Measurements from ENCODE around the gene ESR1. TPM values are rescaled to one million over a fixed set of nuclear protein-coding genes. Genes with fewer than 3 reads are reported as not detected.
"Not testable (repeated sequence)": the region's sequence is repeated elsewhere in the genome, so short reads cannot be mapped to it uniquely, and the experiment has no call there.

ESR1 gene
- total RNA-seq, 2 experiments from 2014 or later, result 0.94 to 1.7 TPM

DNA sequence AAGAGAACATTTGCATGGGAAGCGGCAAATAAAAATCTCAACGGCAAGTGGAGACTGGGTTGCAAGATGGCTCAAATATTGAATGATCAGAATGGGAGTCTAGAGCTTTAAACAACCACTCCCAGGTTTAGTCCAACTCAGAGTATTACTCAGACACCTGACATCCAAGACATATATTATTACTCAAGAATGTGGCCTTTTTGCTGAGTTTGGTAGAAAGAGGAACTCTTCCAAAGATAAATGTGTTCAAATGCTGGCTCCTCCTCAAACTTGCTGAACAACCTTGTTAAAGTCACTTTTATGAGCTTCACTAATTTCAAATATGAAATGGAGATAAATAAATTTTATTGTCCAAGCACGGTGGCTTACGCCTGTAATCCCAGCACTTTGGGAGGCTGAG lies 77.8 kb downstream of the ESR1 start:
- DNase-seq, result no peak
- Mint-ChIP-seq H3K4me3 (no peak overlapping the region), H3K27ac (no peak overlapping the region), H3K27me3 (no peaks in the 10 kb centered on the region), H3K36me3 (no peaks in the 10 kb centered on the region), H3K4me1 (no peaks in the 10 kb centered on the region), H3K9me3 (no peaks in the 10 kb centered on the region)
- ATAC-seq (ENCODE audit: low read depth), result no peak
- POLR2A ChIA-PET, result no interaction called here

DNA sequence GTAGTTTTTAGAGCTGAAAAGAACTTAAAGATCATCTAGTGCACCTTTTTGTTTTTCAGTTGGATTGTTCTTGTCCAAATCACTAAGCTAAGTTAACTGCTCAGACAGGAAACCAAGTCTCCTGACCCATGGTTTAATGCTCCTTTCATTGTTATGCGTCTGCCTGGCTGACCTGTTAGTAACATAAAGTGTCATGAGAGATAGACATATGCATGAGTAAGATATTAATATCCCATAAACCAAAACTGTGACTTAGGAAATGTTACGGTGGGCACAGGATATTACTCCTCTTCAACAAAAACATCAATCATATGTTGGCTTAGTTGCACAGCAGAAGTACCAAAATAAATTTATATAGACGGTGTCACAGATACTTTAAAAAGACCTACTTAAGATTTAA lies 84.0 kb downstream of the ESR1 start:
- no peak overlapping the region for H3K27ac Mint-ChIP-seq
- no peak overlapping the region for H3K4me3 Mint-ChIP-seq
- peaks cover 2% of the 10 kb centered on the region for H3K9me3 Mint-ChIP-seq
- peaks cover 5% of the 10 kb centered on the region for H3K27me3 Mint-ChIP-seq
- ATAC-seq (ENCODE audit: low read depth) (no peak), DNase-seq (no peak)
- H3K36me3 Mint-ChIP-seq, result no peaks in the 10 kb centered on the region
- POLR2A ChIA-PET, result no interaction called here
- H3K4me1 Mint-ChIP-seq, result no peaks in the 10 kb centered on the region

DNA sequence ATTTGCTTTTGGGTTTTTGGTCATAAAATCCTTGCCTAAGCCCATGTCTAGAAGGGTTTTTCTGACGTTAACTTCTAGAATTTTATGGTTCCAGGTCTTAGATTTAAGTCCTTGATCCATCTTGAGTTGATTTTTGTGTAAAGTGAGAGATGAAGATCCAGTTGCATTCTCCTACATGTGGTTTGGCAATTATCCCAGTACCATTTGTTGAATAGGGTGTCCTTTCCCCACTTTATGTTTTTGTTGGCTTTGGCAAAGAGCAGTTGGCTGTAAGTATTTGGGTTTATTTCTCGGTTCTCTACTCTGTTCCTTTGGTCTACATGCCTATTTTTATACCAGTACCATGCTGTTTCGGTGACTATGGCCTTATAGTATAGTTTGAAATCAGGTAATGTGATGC lies 86.9 kb downstream of the ESR1 start:
- ATAC-seq (ENCODE audit: low read depth); POLR2A ChIA-PET; DNase-seq; H3K4me3 Mint-ChIP-seq; H3K27me3 Mint-ChIP-seq; H3K9me3 Mint-ChIP-seq; H3K4me1 Mint-ChIP-seq; H3K36me3 Mint-ChIP-seq; H3K27ac Mint-ChIP-seq: not testable (repeated sequence)

DNA sequence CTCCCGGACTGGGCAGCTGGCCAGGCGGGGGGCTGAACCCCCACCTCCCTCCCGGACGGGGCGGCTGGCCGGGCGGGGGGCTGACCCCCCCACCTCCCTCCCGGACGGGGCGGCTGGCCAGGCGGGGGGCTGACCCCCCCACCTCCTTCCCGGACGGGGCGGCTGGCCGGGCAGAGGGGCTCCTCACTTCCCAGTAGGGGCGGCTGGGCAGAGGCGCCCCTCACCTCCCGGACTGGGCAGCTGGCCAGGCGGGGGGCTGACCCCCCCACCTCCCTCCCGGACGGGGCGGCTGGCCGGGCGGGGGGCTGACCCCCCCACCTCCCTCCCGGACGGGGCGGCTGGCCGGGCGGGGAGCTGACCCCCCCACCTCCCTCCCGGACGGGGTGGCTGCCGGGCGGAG lies 91.7 kb downstream of the ESR1 start:
- H3K36me3 Mint-ChIP-seq; POLR2A ChIA-PET; DNase-seq; H3K4me1 Mint-ChIP-seq; H3K4me3 Mint-ChIP-seq; H3K9me3 Mint-ChIP-seq; H3K27me3 Mint-ChIP-seq; H3K27ac Mint-ChIP-seq; ATAC-seq (ENCODE audit: low read depth): not testable (repeated sequence)

DNA sequence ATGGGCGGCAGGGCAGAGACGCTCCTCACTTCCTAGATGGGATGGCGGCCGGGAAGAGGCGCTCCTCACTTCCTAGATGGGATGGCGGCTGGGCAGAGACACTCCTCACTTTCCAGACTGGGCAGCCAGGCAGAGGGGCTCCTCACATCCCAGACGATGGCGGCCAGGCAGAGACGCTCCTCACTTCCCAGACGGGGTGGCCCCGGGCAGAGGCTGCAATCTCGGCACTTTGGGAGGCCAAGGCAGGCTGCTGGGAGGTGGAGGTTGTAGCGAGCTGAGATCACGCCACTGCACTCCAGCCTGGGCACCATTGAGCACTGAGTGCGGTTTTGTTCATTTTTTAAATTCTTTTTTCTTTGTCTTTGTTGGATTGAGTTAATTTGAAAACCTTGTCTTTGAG lies 92.3 kb downstream of the ESR1 start:
- H3K27ac Mint-ChIP-seq; H3K4me3 Mint-ChIP-seq; DNase-seq; H3K36me3 Mint-ChIP-seq; H3K27me3 Mint-ChIP-seq; POLR2A ChIA-PET; ATAC-seq (ENCODE audit: low read depth); H3K9me3 Mint-ChIP-seq; H3K4me1 Mint-ChIP-seq: not testable (repeated sequence)

DNA sequence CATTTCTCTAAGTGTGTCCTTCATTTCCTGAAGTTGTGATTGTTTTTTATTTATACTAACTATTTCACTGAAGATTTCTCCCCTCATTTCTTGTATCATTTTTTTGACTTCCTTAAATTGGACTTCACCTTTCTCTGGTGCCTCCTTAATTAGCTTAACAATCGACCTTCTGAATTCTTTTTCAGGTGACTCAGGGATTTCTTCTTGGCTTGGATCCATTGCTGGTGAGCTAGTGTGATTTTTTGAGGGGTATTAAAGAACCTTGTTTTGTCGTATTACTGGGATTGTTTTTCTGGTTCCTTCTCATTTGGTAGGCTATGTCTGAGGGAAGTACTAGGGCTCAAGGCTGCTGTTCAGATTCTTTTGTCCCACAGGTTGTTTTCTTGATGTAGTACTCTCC lies 92.8 kb downstream of the ESR1 start:
- POLR2A ChIA-PET, result no interaction called here
- Mint-ChIP-seq H3K4me3 (no peak overlapping the region), H3K36me3 (no peaks in the 10 kb centered on the region), H3K27ac (no peak overlapping the region), H3K4me1 (no peaks in the 10 kb centered on the region), H3K27me3 (peaks cover 3% of the 10 kb centered on the region), H3K9me3 (peaks cover 2% of the 10 kb centered on the region)
- DNase-seq (no peak), ATAC-seq (ENCODE audit: low read depth) (no peak)

DNA sequence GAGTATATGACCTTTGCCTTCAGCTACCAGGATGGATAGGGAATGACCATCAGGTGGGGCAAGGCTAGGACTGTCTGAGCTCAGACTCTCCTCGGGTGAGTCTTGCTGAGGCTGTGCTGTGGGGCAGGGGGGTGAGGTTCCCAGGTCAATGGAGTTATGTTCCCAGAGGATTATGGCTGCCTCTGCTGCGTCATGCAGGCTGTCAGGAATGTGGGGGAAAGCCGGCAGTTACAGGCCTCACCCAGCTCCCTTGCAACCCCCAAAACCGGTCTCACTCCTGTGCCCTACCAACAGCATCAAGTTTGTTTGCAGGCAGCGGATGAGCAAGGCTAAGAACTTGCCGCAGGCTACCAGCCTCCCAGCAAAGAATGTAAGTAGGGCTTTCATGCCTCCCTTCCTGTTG lies 93.5 kb downstream of the ESR1 start:
- H3K9me3 Mint-ChIP-seq, result peaks cover under 1% of the 10 kb centered on the region
- no peak overlapping the region for H3K27ac Mint-ChIP-seq
- no peaks in the 10 kb centered on the region for H3K4me1 Mint-ChIP-seq
- H3K27me3 Mint-ChIP-seq, result peaks cover 3% of the 10 kb centered on the region
- DNase-seq, result no peak
- POLR2A ChIA-PET, result no interaction called here
- H3K4me3 Mint-ChIP-seq, result no peak overlapping the region
- no peak for ATAC-seq (ENCODE audit: low read depth)
- H3K36me3 Mint-ChIP-seq, result no peaks in the 10 kb centered on the region

DNA sequence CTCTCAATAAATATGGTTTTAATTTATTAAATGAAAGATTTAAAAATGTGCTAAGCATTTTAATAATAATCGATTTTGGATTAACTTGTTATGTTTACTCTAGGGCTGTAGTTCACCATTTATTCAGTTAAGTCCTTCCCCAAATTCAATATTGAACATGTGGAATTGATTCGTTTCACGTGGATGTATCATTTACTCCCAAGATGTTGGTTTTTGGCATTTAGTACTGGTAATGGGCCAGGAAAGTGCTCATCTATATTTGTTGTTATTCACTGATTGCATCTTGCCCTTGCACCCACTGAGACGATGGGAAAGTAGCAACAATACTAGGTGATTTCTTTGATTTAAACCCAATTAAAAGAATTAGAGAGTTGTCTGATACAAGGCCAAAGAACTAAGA lies 97.1 kb downstream of the ESR1 start:
- Mint-ChIP-seq H3K4me1 (no peaks in the 10 kb centered on the region), H3K4me3 (no peak overlapping the region), H3K9me3 (no peaks in the 10 kb centered on the region), H3K36me3 (no peaks in the 10 kb centered on the region), H3K27ac (no peak overlapping the region), H3K27me3 (peaks cover 3% of the 10 kb centered on the region)
- DNase-seq, result no peak
- POLR2A ChIA-PET, result no interaction called here
- ATAC-seq (ENCODE audit: low read depth), result no peak

DNA sequence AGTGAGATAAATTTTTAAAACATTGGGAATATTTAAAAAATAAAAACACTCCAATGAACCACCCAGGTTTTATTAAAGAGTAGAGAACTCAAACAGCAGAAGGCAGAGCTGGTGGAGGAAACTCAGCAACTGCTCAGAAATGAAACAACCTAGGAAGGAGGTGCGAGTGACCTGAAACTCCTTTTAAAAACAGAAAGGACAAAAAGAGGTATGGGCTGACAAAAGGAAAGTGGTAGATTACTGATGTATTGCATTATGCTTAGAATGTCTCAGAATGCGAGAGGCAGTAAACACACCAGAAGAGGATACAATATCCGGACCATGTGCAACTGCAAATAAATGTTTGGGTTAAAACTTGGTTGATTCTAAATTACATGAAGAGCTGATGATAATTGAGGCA lies 97.6 kb downstream of the ESR1 start:
- no peak overlapping the region for H3K4me3 Mint-ChIP-seq
- H3K36me3 Mint-ChIP-seq, result no peaks in the 10 kb centered on the region
- H3K4me1 Mint-ChIP-seq, result no peaks in the 10 kb centered on the region
- H3K27ac Mint-ChIP-seq, result no peak overlapping the region
- H3K27me3 Mint-ChIP-seq, result peaks cover 3% of the 10 kb centered on the region
- H3K9me3 Mint-ChIP-seq, result no peaks in the 10 kb centered on the region
- ATAC-seq (ENCODE audit: low read depth) (no peak), DNase-seq (no peak)
- POLR2A ChIA-PET, result no interaction called here

DNA sequence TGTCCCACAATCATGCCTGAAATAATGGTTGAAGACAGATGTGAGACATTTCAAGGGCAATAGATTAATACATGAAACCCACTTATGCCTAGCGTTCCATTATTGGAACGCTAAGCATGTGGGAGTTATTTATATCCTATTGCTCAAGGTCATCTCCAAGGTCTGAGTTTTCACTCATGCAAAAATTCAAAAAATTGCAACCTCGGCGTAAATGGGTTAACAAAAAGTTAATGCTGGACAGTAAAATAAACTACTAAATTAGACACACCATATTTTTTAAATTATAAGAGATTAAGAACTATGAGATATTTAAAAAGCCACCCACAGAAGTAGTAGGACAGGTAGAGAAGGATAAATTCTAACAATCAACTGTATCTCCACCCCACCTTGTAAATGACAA lies 98.4 kb downstream of the ESR1 start:
- H3K27me3 Mint-ChIP-seq, result peaks cover 3% of the 10 kb centered on the region
- H3K4me1 Mint-ChIP-seq, result no peaks in the 10 kb centered on the region
- DNase-seq (no peak), ATAC-seq (ENCODE audit: low read depth) (no peak)
- no peaks in the 10 kb centered on the region for H3K9me3 Mint-ChIP-seq
- H3K27ac Mint-ChIP-seq, result no peak overlapping the region
- POLR2A ChIA-PET, result no interaction called here
- H3K36me3 Mint-ChIP-seq, result no peaks in the 10 kb centered on the region
- H3K4me3 Mint-ChIP-seq, result no peak overlapping the region

DNA sequence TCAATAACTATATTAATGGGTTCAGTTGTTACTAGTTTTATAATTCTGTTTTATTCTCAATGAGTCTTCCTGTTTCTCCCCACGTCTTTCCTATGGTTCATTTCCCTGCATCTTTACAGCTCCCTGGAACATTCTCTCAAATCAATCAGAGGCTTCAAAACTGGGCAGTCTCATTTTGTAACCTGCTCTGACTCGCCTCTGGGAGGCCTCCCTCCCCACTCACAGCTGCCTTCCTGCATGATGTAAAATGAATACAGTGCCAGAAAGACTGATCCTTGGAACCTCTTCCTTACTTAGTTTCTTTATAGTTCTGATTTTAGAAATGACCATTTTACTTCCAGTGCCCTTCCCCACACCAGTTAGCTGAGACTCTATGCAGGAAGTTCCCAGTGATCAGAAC lies 103.9 kb downstream of the ESR1 start:
- no peaks in the 10 kb centered on the region for H3K4me1 Mint-ChIP-seq
- no peak overlapping the region for H3K27ac Mint-ChIP-seq
- H3K27me3 Mint-ChIP-seq, result no peaks in the 10 kb centered on the region
- DNase-seq (no peak), ATAC-seq (ENCODE audit: low read depth) (no peak)
- no peaks in the 10 kb centered on the region for H3K9me3 Mint-ChIP-seq
- H3K36me3 Mint-ChIP-seq, result no peaks in the 10 kb centered on the region
- POLR2A ChIA-PET, result no interaction called here
- no peak overlapping the region for H3K4me3 Mint-ChIP-seq

DNA sequence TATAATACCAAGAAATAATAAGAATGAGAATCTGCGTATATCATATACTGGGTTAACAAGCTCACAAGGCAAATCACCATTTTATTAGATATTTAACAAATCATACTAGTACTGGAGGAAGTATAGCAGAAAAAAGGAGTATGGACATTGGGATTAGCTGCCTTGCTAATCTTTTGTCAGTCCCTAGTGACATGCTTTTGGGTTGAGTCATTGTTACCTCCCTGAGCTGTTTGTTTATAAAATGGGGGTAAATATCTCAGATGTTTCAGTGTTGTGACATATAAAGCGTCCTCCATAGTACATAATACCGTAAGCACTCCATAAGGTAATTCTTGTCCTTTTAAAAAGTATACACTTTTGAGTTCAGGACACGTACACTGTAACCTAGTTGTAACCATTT lies 107.0 kb downstream of the ESR1 start:
- Mint-ChIP-seq H3K36me3 (no peaks in the 10 kb centered on the region), H3K4me3 (no peak overlapping the region), H3K27me3 (no peaks in the 10 kb centered on the region), H3K9me3 (no peaks in the 10 kb centered on the region), H3K4me1 (no peaks in the 10 kb centered on the region), H3K27ac (no peak overlapping the region)
- POLR2A ChIA-PET, result no interaction called here
- DNase-seq, result no peak
- ATAC-seq (ENCODE audit: low read depth), result no peak

DNA sequence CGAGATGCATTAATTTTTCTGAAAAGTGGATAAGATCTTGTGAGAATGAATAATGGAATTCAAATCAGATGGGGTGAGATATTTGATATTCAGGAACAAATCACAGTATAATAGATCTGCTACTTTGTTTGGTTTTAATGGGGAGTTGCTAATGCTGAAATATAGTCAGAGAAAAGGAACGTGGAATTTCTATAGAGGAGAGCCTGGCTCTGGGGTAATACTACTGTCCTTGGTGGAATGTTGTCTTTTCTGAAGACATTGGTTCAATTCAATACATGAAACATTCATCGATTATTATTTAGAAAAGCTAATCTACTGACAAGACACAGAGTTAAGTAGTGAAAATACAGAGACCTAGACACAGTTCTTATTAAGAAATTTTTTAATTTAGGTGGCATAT lies 108.6 kb downstream of the ESR1 start:
- Mint-ChIP-seq H3K9me3 (no peaks in the 10 kb centered on the region), H3K4me3 (no peak overlapping the region), H3K36me3 (no peaks in the 10 kb centered on the region), H3K4me1 (no peaks in the 10 kb centered on the region), H3K27ac (no peak overlapping the region), H3K27me3 (no peaks in the 10 kb centered on the region)
- ATAC-seq (ENCODE audit: low read depth) (no peak), DNase-seq (no peak)
- POLR2A ChIA-PET, result no interaction called here

DNA sequence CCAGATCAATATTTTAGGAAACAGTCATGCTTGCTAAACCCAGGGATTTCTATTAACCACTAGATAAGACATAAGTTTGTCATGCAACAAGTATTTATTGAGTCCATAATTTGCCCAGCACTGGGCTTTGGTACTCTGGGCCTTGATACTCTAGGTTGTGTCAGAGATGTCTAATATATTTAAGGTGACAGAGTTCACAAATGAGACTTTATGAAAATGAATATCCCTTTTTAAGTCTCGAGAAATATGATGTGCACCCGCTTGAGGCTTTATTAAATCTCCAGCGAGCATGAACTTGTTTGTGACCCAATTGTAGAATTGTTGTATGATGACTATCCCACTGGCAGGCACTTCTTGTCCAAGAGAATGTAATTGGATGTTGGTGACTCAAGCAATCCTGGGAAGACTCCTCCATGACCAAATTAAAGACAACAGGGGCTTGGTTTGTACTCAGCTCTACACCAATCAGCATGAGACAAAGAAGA lies 109.2 kb downstream of the ESR1 start:
- Mint-ChIP-seq H3K27ac (no peak overlapping the region), H3K27me3 (no peaks in the 10 kb centered on the region), H3K36me3 (no peaks in the 10 kb centered on the region), H3K4me3 (no peak overlapping the region), H3K9me3 (no peaks in the 10 kb centered on the region), H3K4me1 (no peaks in the 10 kb centered on the region)
- POLR2A ChIA-PET, result no interaction called here
- DNase-seq (no peak), ATAC-seq (ENCODE audit: low read depth) (no peak)

DNA sequence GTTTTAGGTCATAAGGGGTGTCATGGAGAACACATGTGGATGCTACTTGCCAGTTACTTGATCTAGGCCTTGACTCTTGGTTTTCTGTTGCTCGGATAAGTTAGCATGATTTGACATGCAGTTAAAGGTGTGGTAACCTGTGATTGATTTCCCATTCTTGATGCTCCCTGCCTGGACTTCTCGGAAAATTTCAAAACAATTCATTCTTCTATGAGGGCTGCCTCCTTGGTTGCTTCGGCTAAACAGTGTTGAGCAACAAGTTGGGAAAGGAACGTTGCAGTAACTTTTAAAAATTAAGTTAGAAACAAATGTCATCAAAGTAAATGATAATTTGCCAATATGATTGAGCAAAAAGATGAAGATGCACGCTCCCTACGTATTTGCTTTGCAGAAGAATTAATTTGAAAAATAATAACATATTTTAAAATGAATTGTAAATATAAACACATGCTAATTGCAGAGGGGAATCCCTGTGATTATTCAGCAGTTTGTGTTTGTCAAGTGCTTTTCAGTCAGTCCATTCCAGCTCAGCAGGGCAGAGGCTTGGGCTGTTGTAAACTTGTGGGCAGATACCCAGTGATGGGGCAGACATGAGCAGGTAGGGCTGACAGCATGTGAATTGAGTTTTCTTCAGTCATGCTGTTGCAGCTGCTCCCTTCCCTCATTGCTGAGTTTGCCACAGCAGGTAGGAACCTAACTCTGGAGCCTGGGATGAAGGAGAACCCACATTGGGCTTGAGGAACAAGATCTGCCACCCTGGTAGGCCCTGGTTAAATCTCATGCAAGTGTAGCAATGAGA lies 110.2 kb downstream of the ESR1 start:
- Mint-ChIP-seq H3K27ac (no peak overlapping the region), H3K4me3 (no peak overlapping the region), H3K27me3 (no peaks in the 10 kb centered on the region), H3K36me3 (no peaks in the 10 kb centered on the region), H3K9me3 (no peaks in the 10 kb centered on the region), H3K4me1 (no peaks in the 10 kb centered on the region)
- ATAC-seq (ENCODE audit: low read depth), result no peak
- POLR2A ChIA-PET, result no interaction called here
- no peak for DNase-seq
